Fibroblast of skin of left biceps (primary cell): ENCODE data around the gene GREM1.
A peak's percentile ranks its signal among the peaks of the same experiment; 100 is the strongest.

Experiments used
- DNase-seq, 2 experiments: peaks; one replicate each; pipeline ENCODE4 v3.0.0-alpha.2; 2013; ENCODE audit warnings: low read depth in 2 of 2

GREM1 gene

GRCh38 chr15:32694222-32694983 lies 23.4 kb upstream of the GREM1 start:
- DNase-seq = no peak

GRCh38 chr15:32698773-32699390 lies 18.9 kb upstream of the GREM1 start:
- no peak for DNase-seq

GRCh38 chr15:32700501-32701150 lies 17.2 kb upstream of the GREM1 start:
- no peak for DNase-seq

- DNase-seq = no peak
Observed at GRCh38 chr15:32701863-32702262, 15.9 kb upstream of the GREM1 start.

- peak; percentile 97 for DNase-seq
Observed at GRCh38 chr15:32704395-32704981, 13.3 kb upstream of the GREM1 start.

GRCh38 chr15:32705446-32705845 lies 12.4 kb upstream of the GREM1 start:
- DNase-seq = peak; percentile 69 to 78

GRCh38 chr15:32706704-32707103 lies 11.1 kb upstream of the GREM1 start:
- no peak for DNase-seq

- no peak for DNase-seq
Observed at GRCh38 chr15:32707436-32707835, 10.4 kb upstream of the GREM1 start.

- DNase-seq = no peak
Observed at GRCh38 chr15:32709295-32710033, 8.3 kb upstream of the GREM1 start.

- no peak for DNase-seq
Observed at GRCh38 chr15:32715276-32715675, 2.5 kb upstream of the GREM1 start.

- DNase-seq = no peak
Observed at GRCh38 chr15:32716216-32716914, 1.4 kb upstream of the GREM1 start.

- no peak for DNase-seq
Observed at GRCh38 chr15:32716915-32717425, 834 bp upstream of the GREM1 start.

GRCh38 chr15:32718227-32718820 lies 520 bp downstream of the GREM1 start:
- DNase-seq = no peak

- DNase-seq = no peak
Observed at GRCh38 chr15:32718821-32719716, 1.3 kb downstream of the GREM1 start.

GRCh38 chr15:32721596-32721995 lies 3.8 kb downstream of the GREM1 start:
- DNase-seq = no peak

GRCh38 chr15:32722136-32722535 lies 4.3 kb downstream of the GREM1 start:
- DNase-seq = no peak

GRCh38 chr15:32723171-32723948 lies 5.6 kb downstream of the GREM1 start:
- no peak for DNase-seq

- DNase-seq = no peak
Observed at GRCh38 chr15:32729700-32730395, 12.0 kb downstream of the GREM1 start.
